Cardiac fibroblast (primary cell): ENCODE results near the gene ASAP2.

Experiments
- DNase-seq, 2 donors: peaks; one replicate each; pipeline versions ENCODE4 v3.0.0 to v3.0.0-alpha.2; 2010; ENCODE audit warnings: low read depth in 2 of 2
- H3K4me3 ChIP-seq, 2 donors: replicated peaks in 1 of 2; 1 replicate in 1 of 2; 2 replicates in 1 of 2; pipeline ENCODE4 v1.5.1; 2011; ENCODE audit warnings: low read depth in 2 of 2, low read length in 2 of 2, mild to moderate bottlenecking in 2 of 2, moderate library complexity in 1 of 2
- TF ChIP-seq, protein P1 (sequence below): IDR thresholded peaks from one replicate; pipeline ENCODE4 v1.5.1; 2011; ENCODE audit warnings: low read depth, mild to moderate bottlenecking, low read length, inconsistent platforms

ASAP2 gene

DNA sequence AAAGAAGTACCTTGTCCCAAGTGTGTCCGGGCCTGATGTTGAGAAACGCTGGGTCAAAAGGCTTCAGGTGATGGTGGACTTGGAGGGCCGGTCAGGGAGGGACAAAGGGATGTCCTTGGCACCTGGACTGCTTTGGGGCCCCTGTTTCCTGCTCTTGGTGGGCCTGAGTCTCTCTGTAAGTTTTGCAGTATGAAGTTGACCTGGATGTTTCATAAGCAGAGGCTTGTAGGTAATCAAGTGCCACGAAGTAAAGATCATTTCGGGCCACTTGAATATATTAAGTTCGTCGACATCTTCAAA, 29.4 kb downstream of the ASAP2 start:
- no peak for DNase-seq
- TF ChIP-seq, protein P1, sequence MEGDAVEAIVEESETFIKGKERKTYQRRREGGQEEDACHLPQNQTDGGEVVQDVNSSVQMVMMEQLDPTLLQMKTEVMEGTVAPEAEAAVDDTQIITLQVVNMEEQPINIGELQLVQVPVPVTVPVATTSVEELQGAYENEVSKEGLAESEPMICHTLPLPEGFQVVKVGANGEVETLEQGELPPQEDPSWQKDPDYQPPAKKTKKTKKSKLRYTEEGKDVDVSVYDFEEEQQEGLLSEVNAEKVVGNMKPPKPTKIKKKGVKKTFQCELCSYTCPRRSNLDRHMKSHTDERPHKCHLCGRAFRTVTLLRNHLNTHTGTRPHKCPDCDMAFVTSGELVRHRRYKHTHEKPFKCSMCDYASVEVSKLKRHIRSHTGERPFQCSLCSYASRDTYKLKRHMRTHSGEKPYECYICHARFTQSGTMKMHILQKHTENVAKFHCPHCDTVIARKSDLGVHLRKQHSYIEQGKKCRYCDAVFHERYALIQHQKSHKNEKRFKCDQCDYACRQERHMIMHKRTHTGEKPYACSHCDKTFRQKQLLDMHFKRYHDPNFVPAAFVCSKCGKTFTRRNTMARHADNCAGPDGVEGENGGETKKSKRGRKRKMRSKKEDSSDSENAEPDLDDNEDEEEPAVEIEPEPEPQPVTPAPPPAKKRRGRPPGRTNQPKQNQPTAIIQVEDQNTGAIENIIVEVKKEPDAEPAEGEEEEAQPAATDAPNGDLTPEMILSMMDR, result no peak
- no peak overlapping the region for H3K4me3 ChIP-seq

DNA sequence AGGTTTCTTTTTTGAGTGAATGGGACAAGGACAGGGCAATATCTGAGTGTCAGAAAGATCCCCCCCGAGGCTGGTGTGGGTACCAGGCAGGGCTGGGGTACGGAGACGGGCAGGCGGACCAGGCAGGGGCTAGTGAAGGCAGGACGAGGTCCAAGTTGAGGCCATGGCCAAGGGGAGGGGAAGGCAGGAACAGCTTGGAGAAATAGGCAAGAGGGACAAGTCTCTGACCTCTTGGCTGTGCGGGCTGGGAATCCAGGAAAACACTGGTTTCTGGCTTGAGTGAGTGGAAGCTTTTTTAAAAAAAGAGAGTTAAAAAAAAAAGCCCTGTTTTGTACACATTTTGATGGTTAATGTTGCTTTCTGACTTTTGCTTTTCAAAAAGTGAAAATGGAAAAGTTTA, 30.3 kb downstream of the ASAP2 start:
- H3K4me3 ChIP-seq, result peak overlapping the region in 1 of 2 donors; percentile 25
- TF ChIP-seq, protein P1, result no peak
- no peak for DNase-seq

DNA sequence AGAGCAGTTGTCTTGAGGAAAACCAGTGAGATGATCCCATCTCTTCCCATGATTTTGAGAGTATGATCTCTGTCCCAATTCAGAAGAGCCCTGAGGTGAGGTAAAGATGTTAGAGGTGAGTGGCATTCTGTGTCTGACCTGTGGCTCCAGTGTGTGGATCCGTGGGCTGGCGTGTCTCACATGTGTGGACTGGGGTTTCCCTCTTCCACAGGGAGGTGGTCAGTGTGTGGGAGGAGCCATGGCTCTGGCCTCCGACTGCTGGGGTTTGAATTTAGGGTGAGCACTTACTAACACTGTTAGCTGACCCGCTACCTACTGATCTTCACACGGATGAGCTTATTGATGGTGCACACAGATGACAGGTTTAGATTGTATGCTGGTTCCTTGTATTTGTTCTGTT, 31.2 kb downstream of the ASAP2 start:
- TF ChIP-seq, protein P1, result no peak
- DNase-seq, result no peak
- no peak overlapping the region for H3K4me3 ChIP-seq

DNA sequence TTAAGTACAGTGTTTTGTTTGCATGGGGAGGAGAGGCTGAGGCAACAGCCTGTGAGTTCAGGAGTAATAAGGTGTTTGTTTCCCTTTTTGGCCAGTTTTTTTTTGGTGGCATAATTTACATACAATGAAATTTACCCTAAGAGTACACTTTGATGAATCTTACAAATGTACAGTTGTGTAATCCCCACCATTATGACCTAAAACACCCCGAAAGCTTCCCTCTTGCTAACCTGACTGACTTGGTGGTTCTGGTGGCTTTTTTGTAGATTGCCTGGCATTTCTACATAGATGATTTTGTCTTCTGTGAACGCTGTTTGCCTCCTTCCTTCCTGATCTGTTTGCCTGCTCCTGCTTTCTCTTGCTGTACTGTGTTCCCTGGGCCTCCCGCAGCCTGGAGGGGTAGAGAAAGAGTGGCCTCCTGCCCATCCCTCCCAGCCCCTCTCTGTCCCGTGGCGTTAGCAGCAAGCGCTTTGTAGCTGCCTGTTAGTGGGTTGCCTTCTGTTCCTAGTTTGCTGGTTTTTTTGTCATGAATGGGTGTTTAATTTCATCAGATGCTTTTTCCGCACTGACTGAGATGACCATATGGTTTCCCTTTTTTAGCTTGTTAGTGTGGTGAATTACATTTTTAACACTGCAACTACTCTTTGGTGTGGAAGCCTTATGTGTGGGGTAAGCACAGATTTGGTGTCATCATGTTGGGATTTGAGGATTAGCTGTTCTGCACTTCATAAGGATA, 32.1 kb downstream of the ASAP2 start:
- DNase-seq, result no peak
- TF ChIP-seq, protein P1, result no peak
- no peak overlapping the region for H3K4me3 ChIP-seq

DNA sequence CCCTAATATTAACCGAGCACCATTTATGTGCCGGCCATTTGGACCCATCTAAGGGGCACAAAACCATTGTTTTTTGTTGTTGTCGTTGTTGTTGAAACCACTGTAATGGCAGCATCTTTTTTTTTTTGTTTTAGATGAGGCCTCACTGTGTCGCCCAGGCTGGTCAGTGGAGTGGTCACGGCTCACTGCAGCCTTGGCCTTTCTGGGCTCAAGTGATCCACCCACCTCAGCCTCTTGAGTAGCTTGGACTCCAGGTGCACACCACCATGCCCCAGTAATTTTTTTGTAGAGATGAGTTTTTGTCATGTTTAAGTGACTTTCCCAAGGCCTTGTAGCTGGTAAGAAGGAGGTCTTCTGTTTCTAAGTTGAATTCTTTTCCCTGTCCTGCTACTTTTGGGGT, 33.0 kb downstream of the ASAP2 start:
- no peak for DNase-seq

DNA sequence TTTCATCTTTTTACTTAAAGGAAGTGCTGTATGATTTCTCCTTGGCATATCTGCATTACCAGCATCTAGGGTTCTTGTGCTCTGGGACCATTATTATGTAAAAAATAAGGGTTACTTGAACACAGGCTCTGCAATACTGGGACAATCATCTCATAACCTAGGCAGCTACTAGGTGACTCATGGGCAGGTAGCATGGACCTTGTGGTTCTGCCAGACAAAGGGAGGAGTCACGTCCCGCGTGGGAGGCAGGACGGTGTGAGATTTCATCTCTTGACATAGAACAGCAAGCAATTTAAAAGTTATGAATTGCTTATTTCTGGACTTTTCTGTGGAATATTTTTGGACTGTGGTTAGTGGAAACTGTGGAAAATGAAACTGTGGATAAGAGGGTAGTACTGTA, 34.1 kb downstream of the ASAP2 start:
- TF ChIP-seq, protein P1, result no peak

More for the DNA sequence above, 33.0 kb downstream of the ASAP2 start:
- H3K4me3 ChIP-seq, result no peak overlapping the region
- TF ChIP-seq, protein P1, result no peak

DNA sequence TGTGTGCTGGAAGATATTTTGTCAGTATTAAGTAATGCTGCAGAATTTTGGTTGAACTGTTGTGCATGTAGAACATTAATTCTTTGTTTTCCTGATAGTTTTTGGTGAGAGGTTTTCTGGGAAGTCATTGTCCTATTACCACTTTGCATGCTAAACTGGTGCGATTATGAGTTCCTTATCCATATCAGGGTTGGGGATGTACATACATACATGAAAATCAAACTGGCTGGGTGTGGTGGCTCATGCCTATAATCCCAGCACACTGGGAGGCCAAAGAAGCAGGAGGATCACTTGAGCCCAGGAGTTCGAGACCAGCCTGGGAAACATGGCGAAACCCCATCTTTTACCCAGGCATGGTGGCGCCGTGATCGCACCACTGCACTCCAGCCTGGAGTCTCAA, 34.6 kb downstream of the ASAP2 start:
- DNase-seq, result no peak
- TF ChIP-seq, protein P1, result no peak
- H3K4me3 ChIP-seq, result no peak overlapping the region

More for the DNA sequence above, 34.1 kb downstream of the ASAP2 start:
- no peak overlapping the region for H3K4me3 ChIP-seq
- DNase-seq, result no peak
